ENCODE data around the gene RMRP.
A peak's percentile ranks its signal among the peaks of the same experiment; 100 is the strongest.

RMRP gene

GRCh38 chr9:35657546-35658136 lies at the start of gene RMRP:
RMRP (minus strand) TSS chr9:35658019.
- DNase-seq (ENCODE audit: low spot score) = peak; percentile 99

GRCh38 chr9:35706951-35707350 lies 49.1 kb upstream of the RMRP start:
- DNase-seq (ENCODE audit: low spot score) = no peak

GRCh38 chr9:35705836-35706430 lies 48.1 kb upstream of the RMRP start:
- DNase-seq (ENCODE audit: low spot score) = no peak

GRCh38 chr9:35705372-35705771 lies 47.6 kb upstream of the RMRP start:
- DNase-seq (ENCODE audit: low spot score) = no peak

GRCh38 chr9:35703906-35704672 lies 46.3 kb upstream of the RMRP start:
- DNase-seq (ENCODE audit: low spot score) = no peak

GRCh38 chr9:35702696-35703095 lies 44.9 kb upstream of the RMRP start:
- no peak for DNase-seq (ENCODE audit: low spot score)

- no peak for DNase-seq (ENCODE audit: low spot score)
Measured at GRCh38 chr9:35700942-35701341, 43.1 kb upstream of the RMRP start.

GRCh38 chr9:35700031-35700430 lies 42.2 kb upstream of the RMRP start:
- DNase-seq (ENCODE audit: low spot score) = no peak

GRCh38 chr9:35698231-35698630 lies 40.4 kb upstream of the RMRP start:
- DNase-seq (ENCODE audit: low spot score) = no peak

- DNase-seq (ENCODE audit: low spot score) = no peak
Measured at GRCh38 chr9:35697486-35697885, 39.7 kb upstream of the RMRP start.

- DNase-seq (ENCODE audit: low spot score) = peak; percentile 48
Measured at GRCh38 chr9:35696520-35697215, 38.8 kb upstream of the RMRP start.

GRCh38 chr9:35695943-35696401 lies 38.2 kb upstream of the RMRP start:
- no peak for DNase-seq (ENCODE audit: low spot score)

DNA sequence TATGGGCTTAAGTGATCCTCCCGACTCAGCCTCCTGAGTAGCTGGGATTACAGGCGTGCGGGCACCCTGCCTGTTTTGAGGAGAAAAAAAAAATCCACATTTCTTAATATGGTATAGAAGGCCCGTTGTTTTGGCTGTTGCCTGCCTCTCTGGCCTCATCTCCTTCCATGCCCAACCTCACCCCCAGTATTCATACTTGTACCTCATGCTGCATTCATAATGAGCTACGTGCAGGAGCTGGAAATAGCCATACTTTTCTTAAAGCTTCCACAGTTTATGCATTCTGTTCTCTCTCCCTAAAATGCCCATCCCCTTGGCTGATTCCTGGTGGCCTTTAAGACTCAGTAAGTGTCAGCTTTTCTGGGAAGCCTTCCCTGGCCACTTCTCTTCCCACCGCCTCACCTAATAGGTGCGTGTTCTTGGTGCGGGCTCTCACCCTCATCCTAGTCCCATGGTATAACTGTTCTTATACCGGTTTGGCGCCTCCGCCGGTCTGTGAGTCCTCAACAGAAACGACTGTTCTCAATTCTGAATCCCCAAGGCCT lies 34.0 kb upstream of the RMRP start:
- no peak for DNase-seq (ENCODE audit: low spot score)

DNA sequence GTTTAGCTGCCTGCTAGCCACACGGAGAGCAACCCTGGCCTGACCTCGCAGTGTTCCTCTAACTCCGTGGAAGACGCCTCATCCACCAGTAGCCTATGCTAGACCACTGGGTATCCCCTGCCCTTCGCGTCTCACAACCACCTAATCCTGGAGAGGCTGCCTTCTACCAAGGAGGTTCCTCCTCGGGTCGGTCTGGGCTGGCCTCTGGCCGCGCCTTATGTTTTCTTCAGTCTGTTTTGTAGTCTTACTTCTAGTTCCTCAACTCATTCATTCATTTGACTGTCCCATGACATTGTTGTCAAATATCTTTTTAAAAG lies 33.5 kb upstream of the RMRP start:
- DNase-seq (ENCODE audit: low spot score) = no peak

DNA sequence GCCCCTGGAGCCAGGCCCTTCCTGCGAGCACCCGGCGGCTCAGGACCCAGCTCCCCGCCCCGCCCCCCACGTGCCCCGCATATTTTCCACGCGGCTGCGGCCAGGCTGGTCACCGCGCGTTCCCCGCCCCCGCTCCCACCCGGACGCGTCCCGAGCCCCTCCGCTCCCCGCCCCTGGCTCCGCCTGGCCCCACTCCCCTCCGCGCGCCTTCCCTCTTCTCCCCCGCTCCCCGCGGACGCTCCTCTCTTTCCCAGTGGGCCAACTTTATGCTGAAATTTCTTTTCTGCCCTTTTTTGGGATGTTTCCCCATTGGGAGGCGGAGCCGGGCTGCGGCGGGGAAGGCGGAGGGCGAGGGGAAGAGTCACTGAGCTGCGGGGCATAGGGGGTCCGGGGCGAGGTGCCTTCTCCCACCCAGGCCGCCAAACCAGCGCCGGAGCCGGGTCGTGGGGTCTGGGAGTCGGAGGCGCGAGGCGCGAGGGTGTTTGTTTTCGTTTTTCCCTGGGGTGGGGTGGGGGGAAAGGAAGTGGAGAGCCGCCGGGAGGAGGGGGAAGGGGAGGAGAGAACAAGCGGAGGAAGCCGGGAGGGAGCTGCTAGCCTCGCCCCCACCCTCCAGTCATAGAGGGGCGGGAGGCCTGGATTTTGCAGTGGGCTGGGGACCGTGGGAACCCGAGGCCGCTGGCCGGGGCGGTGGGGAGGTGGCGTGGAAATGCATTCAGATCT lies 33.0 kb upstream of the RMRP start:
- peak; percentile 55 for DNase-seq (ENCODE audit: low spot score)

DNA sequence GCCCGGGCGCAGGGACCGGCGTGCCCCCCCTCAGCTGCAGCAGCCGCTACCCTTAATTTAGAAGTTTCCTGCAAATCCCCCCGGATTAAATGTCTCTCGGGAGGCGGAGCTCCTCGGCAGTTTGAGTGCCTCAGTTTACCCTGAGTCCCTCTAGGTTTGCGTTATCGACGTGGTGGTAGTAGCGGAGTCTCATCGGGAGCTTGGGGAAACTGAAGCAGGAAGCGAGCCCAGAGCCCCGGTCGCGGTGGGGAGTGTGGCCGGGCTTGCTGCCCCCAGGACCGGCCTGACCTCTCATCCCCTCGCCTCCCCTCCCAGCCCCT lies 32.4 kb upstream of the RMRP start:
- DNase-seq (ENCODE audit: low spot score) = no peak

DNA sequence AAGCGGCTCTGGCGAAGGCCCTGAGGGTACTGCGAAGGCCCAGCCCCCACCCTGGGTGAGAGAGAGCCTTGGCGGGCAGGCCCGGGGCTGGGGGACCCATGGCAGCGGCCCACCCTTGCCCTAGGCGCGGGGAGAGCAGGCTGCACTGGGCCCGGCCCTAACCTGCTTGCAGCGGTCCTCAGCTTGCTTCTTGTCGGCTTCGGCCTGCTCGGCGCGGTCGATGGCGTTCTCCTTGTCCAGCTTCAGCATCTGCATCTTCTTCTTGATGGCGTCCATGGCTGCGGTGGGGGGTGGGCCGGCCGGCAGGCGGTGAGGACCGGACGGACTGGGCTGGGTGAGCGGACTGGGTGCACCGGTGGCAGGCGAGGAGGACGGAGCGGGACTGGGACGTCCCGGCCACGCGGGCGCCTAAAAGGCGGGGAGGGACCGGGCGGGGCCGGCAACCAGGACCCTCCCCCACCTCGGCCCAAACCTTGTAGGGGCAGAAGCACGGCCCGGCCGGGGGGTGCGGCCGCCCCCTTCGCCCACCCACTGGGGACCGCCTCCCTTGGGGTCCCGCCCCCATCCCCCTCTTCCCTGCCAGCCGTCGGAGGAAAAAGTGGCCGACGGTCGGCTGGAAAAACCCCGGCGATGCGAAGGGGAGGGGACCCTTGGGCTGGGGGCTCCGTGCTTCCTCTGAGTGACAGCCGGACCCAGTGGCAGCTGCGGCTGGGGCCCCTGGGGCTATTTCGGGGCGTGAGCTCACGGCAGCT lies 31.9 kb upstream of the RMRP start, which contains the start of gene TPM2:
Gene TPM2, minus strand, starts transcription at position 384 of the 752 bp plus-strand sequence. Its CDS starts 108 bp downstream, at position 276.
- DNase-seq (ENCODE audit: low spot score) = no peak

GRCh38 chr9:35688558-35689541 lies 31.0 kb upstream of the RMRP start:
- peak; percentile 89 for DNase-seq (ENCODE audit: low spot score)

DNA sequence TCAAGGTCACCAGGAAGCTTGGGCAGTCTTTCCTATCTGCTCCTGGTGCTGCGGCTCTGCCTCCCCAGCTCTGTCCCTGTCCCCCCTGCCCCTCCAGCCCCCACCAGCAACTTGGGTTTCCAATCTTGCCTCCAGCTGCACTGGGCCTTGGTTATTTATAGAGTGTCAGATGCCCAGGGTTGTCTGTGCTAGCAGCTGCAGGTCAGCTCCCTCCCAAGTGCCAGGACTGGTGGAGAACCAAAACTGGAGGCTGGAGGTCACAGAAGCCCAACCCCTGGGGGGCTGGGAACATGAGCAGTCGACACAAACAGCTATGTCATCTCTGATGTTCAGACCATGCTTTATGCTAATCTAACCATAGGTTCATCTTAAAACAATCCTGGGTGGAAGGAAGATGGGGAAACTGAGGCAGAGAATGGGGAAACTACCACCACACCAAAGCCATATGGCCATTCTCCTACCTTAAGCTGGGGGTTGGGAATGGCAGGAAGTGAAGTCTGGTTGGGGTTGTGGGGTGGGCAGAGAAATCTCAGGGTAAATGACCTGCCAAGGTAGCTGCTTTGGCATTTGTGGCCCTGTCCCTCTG lies 30.2 kb upstream of the RMRP start:
- no peak for DNase-seq (ENCODE audit: low spot score)

GRCh38 chr9:35687306-35687705 lies 29.5 kb upstream of the RMRP start:
- no peak for DNase-seq (ENCODE audit: low spot score)
